Neuronal stem cell (in vitro differentiated cells): Measurements from ENCODE around the gene BRCA1.

Experiments used
- DNase-seq: peaks from one replicate; pipeline ENCODE4 v3.0.0-alpha.2; 2013; ENCODE audit warnings: low spot score
- H2AFZ ChIP-seq: one replicate; pipeline ENCODE4 v1.6.1; 2013; ENCODE audit warnings: mild to moderate bottlenecking, low read length, inconsistent platforms
- H2AK5ac ChIP-seq: 2 replicates; pipeline ENCODE4 v1.6.1; 2013; ENCODE audit warnings: low read depth, mild to moderate bottlenecking, inconsistent platforms, low read length, moderate library complexity, mixed read lengths
- H2BK120ac ChIP-seq: 2 replicates; pipeline ENCODE4 v1.6.1; 2013; ENCODE audit warnings: low read depth, mild to moderate bottlenecking, inconsistent platforms, low read length, moderate library complexity, mixed read lengths
- H2BK12ac ChIP-seq: one replicate; pipeline ENCODE4 v1.6.1; 2013; ENCODE audit warnings: low read length, inconsistent platforms
- H2BK15ac ChIP-seq: 2 replicates; pipeline ENCODE4 v1.6.1; 2013; ENCODE audit warnings: mild to moderate bottlenecking, low read length, inconsistent platforms, mixed read lengths
- H2BK5ac ChIP-seq: one replicate; pipeline ENCODE4 v1.6.1; 2013; ENCODE audit warnings: inconsistent platforms, mild to moderate bottlenecking, low read length, moderate library complexity
- H3K14ac ChIP-seq: one replicate; pipeline ENCODE4 v1.6.1; 2013; ENCODE audit warnings: low read length, inconsistent platforms
- H3K18ac ChIP-seq: 2 replicates; pipeline ENCODE4 v1.6.1; 2013; ENCODE audit warnings: low read length, inconsistent platforms
- H3K23ac ChIP-seq: 2 replicates; pipeline ENCODE4 v1.6.1; 2013; ENCODE audit warnings: low read depth, mild to moderate bottlenecking, mixed read lengths, low read length, inconsistent platforms; ENCODE audit not compliant: poor library complexity
- H3K27ac ChIP-seq: replicated peaks from 3 replicates; pipeline ENCODE4 v1.5.1; 2013; ENCODE audit warnings: low read length, inconsistent platforms
- H3K27me3 ChIP-seq, 3 experiments: 2 replicates each; pipeline ENCODE4 v1.6.1; 2013; ENCODE audit warnings: low read length in 3 of 3, mild to moderate bottlenecking in 2 of 3, inconsistent platforms in 1 of 3, low read depth in 1 of 3, mixed read lengths in 1 of 3, moderate library complexity in 1 of 3; ENCODE audit not compliant: control insufficient read depth in 3 of 3, insufficient read depth in 3 of 3
- H3K36me3 ChIP-seq, 2 donors: replicated peaks in 1 of 2; 2 replicates each; pipeline ENCODE4 v1.6.1; 2013; ENCODE audit warnings: low read length in 2 of 2; ENCODE audit not compliant: control insufficient read depth in 2 of 2, insufficient read depth in 2 of 2
- H3K4ac ChIP-seq: 2 replicates; pipeline ENCODE4 v1.6.1; 2013; ENCODE audit warnings: inconsistent platforms, mild to moderate bottlenecking, low read length, moderate library complexity
- H3K4me1 ChIP-seq, 2 donors: 1 replicate in 1 of 2; 2 replicates in 1 of 2; pipeline ENCODE4 v1.6.1; 2013; ENCODE audit warnings: low read length in 2 of 2, low read depth in 1 of 2; ENCODE audit not compliant: control insufficient read depth in 2 of 2, insufficient read depth in 1 of 2
- H3K4me2 ChIP-seq: one replicate; pipeline ENCODE4 v1.6.1; 2013; ENCODE audit warnings: mild to moderate bottlenecking, low read length, inconsistent platforms; ENCODE audit not compliant: insufficient read depth, poor library complexity, severe bottlenecking
- H3K4me3 ChIP-seq, 2 donors: 2 replicates each; pipeline ENCODE4 v1.5.1; 2013; ENCODE audit warnings: low read length in 2 of 2, mild to moderate bottlenecking in 2 of 2, inconsistent platforms in 1 of 2, moderate library complexity in 1 of 2
- H3K79me1 ChIP-seq: one replicate; pipeline ENCODE4 v1.6.1; 2013; ENCODE audit warnings: low read depth, mild to moderate bottlenecking, inconsistent platforms, low read length, moderate library complexity
- H3K9ac ChIP-seq: one replicate; pipeline ENCODE4 v1.6.1; 2013; ENCODE audit warnings: mild to moderate bottlenecking, low read depth, low read length, inconsistent platforms; ENCODE audit not compliant: poor library complexity
- H3K9me3 ChIP-seq, 2 donors: replicated peaks in 1 of 2; 2 replicates each; pipeline versions ENCODE3 to v1.6.1; 2013; ENCODE audit warnings: low read length in 2 of 2, mild to moderate bottlenecking in 2 of 2, inconsistent platforms in 1 of 2, low read depth in 1 of 2, mixed read lengths in 1 of 2, moderate library complexity in 1 of 2; ENCODE audit not compliant: control insufficient read depth in 2 of 2, insufficient read depth in 1 of 2
- H4K8ac ChIP-seq: one replicate; pipeline ENCODE4 v1.6.1; 2013; ENCODE audit warnings: low read depth, mild to moderate bottlenecking, inconsistent platforms, low read length, moderate library complexity
- H4K91ac ChIP-seq: one replicate; pipeline ENCODE4 v1.6.1; 2013; ENCODE audit warnings: low read length, low read depth, mild to moderate bottlenecking, inconsistent platforms; ENCODE audit not compliant: poor library complexity
- WGBS, 2 donors: extraction: QIAGEN DNeasy Blood & Tissue Kit; methylation state at CpG; one replicate each; pipeline ENCODE4 v1.1.7; 2013; ENCODE audit warnings: missing lambda C conversion rate in 2 of 2, mixed read lengths in 1 of 2; ENCODE audit not compliant: insufficient read length in 2 of 2, insufficient replicate concordance in 1 of 2; ENCODE audit errors: extremely low coverage in 2 of 2; 5-methylcytosine and 5-hydroxymethylcytosine counted together

BRCA1 gene

DNA sequence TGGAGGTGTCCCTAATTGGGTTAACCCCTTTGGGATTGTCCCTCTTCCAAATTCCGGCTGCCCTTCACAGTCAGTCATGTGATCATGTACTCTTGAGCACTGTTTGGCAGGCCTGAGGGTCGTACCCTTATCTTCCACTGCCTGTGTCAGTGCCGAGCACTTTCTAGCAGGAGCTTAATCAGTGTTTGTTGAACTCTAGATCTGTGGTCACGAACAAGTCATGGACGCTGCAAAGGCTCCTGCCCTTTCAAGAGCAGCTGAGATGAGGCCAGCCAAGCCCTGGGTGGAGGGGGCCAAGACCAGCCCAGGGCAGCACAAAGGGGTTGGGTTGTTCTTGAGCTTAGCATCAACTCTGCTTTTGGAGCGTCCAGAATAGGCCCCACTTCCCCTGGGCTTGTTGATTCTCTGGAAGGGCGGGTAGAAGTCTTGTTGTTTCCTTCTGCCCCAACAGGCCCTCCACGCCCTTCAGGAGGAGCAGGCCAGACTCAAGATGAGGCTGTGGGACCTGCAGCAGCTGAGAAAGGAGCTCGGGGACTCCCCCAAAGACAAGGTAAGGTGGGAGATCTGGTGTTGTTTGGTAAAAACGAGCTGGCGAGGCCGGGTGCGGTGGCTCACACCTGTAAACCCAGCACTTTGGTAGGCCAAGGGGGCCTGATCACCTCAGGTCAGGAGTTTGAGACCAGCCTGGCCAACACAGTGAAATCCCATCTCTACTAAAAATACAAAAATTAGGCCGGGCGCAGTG, 113.3 kb downstream of the BRCA1 start:
- no peaks in the 10 kb centered on the region for H3K9me3 ChIP-seq
- no peak overlapping the region for H3K23ac ChIP-seq
- no peak overlapping the region for H4K91ac ChIP-seq
- peaks cover 12 to 18% of the 10 kb centered on the region in 2 donors for H3K36me3 ChIP-seq
- no peak overlapping the region for H4K8ac ChIP-seq
- H3K79me1 ChIP-seq = peaks cover 2% of the 10 kb centered on the region
- no peak overlapping the region for H2BK12ac ChIP-seq
- no peak overlapping the region for H2BK5ac ChIP-seq
- peaks cover 8 to 20% of the 10 kb centered on the region in 2 donors for H3K4me1 ChIP-seq
- no peak overlapping the region for H3K18ac ChIP-seq
- no peak for DNase-seq
- no peak overlapping the region for H2AFZ ChIP-seq
- no peaks in the 10 kb centered on the region for H3K27me3 ChIP-seq
- no peak overlapping the region for H3K4me3 ChIP-seq
- no peak overlapping the region for H3K4me2 ChIP-seq
- H3K4ac ChIP-seq = no peak overlapping the region
- H2AK5ac ChIP-seq = no peak overlapping the region
- no peak overlapping the region for H2BK15ac ChIP-seq
- H3K27ac ChIP-seq = no peak overlapping the region
- H3K9ac ChIP-seq = no peak overlapping the region
- WGBS, 2 donors = no CpG with 5 or more reads among the region's 15 CpGs
- H2BK120ac ChIP-seq = peak overlapping the region; percentile 61
- H3K14ac ChIP-seq = no peak overlapping the region

GRCh38 chr17:43010667-43011308, 114.4 kb downstream of the BRCA1 start:
- Histone ChIP-seq H3K36me3 (peaks cover 4 to 11% of the 10 kb centered on the region in 2 donors), H4K8ac (no peak overlapping the region), H3K27ac (no peak overlapping the region), H3K27me3 (no peaks in the 10 kb centered on the region), H2BK15ac (no peak overlapping the region), H3K9ac (no peak overlapping the region), H3K18ac (no peak overlapping the region), H2AK5ac (no peak overlapping the region), H3K14ac (no peak overlapping the region), H2BK5ac (no peak overlapping the region), H3K9me3 (no peaks in the 10 kb centered on the region), H2BK120ac (no peak overlapping the region), H3K4me3 (no peak overlapping the region), H2BK12ac (no peak overlapping the region), H3K79me1 (peaks cover 2% of the 10 kb centered on the region), H2AFZ (no peak overlapping the region), H3K4me1 (peaks cover 11 to 12% of the 10 kb centered on the region in 2 donors), H4K91ac (no peak overlapping the region), H3K4ac (no peak overlapping the region), H3K4me2 (no peak overlapping the region), H3K23ac (no peak overlapping the region)
- no peak for DNase-seq
- WGBS, 2 donors = no CpG with 5 or more reads among the region's 5 CpGs

DNA sequence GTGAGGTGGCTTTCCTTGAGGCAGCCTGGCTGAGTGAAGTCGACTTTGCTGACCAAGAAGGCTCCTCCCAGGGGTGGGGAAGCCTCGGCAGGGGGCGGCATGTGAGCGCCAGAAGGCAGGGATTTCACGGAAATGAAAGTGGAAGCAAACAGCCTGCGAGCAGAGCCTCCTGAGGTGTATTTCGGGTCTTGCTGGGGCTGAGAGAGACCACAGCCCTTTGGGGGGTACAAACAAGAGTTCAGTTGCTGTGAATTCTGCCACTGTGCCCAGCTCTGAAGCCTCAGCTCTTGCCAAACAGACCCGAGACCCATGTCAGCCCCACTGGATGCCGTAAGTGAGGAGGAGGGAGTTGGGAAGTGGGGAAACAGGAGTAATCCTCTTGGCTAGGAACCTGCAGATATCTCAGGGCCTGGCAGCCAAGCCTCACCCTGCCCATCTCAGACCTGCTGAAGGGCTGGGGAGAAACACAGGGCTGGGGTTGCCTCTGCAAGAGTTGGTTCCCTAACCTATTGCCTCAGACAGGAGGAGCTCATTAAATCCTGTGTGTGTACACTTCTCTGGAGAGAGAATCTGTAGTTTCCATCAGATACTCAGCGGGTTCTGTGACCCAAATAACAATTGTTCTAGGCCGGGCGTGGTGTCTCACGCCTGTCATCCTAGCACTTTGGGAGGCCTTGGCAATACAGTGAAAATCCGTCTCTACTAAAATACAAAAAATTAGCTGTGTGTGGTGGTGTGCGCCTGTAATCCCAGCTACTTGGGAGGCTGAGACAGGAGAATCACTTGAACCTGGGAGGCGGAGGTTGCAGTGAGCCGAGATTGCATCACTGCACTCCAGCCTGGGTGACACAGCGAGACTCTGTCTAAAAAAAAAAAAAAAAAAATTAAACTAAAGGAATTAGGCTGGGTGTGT, 118.3 kb downstream of the BRCA1 start, which contains the start of gene IFI35:
Gene IFI35 (plus strand): TSS at position 146 of the 913 bp plus-strand sequence. CDS start 164 bp downstream, at position 310.
- peak within 1 kb of the TSS; percentile 16 for H3K23ac ChIP-seq
- peak within 1 kb of the TSS; percentile 84 for H3K9ac ChIP-seq
- H4K91ac ChIP-seq = no peak within 1 kb of the TSS
- no CpG with 5 or more reads among the region's 18 CpGs for WGBS, 2 donors
- peak within 1 kb of the TSS; percentile 66 for H3K27ac ChIP-seq
- H3K4me3 ChIP-seq = peak within 1 kb of the TSS in 1 of 2 donors; percentile 7
- no peak within 1 kb of the TSS for H2BK15ac ChIP-seq
- no peak within 1 kb of the TSS for H3K4ac ChIP-seq
- H2BK5ac ChIP-seq = no peak within 1 kb of the TSS
- H3K79me1 ChIP-seq = no peaks in the 10 kb centered on the region
- peaks cover 17 to 28% of the 10 kb centered on the region in 2 donors for H3K36me3 ChIP-seq
- no peak within 1 kb of the TSS for H3K18ac ChIP-seq
- no peaks in the 10 kb centered on the region for H3K27me3 ChIP-seq
- no peak for DNase-seq
- H2BK120ac ChIP-seq = no peak within 1 kb of the TSS
- H3K14ac ChIP-seq = no peak within 1 kb of the TSS
- no peaks in the 10 kb centered on the region for H3K9me3 ChIP-seq
- peak within 1 kb of the TSS; percentile 77 for H2AFZ ChIP-seq
- no peak within 1 kb of the TSS for H4K8ac ChIP-seq
- H2AK5ac ChIP-seq = no peak within 1 kb of the TSS
- H3K4me1 ChIP-seq = peaks cover 0 to 5% of the 10 kb centered on the region in 2 donors
- H2BK12ac ChIP-seq = no peak within 1 kb of the TSS
- H3K4me2 ChIP-seq = peak within 1 kb of the TSS; percentile 14
